Spinal cord (tissue), 10 donors: ENCODE measurements around the gene MBNL3. TPM values are rescaled to one million over a fixed set of nuclear protein-coding genes. Genes with fewer than 3 reads are reported as not detected.

ENCODE experiments used
- DNase-seq, 6 donors: peaks; one replicate each; pipeline versions ENCODE4 v3.0.0 to v3.0.0-alpha.2; 2013 to 2015; ENCODE audit warnings: low spot score in 6 of 6, low read depth in 4 of 6
- H3K27ac ChIP-seq: one replicate; pipeline ENCODE4 v1.5.1; 2013; ENCODE audit warnings: low read depth, low read length, control low read depth
- H3K27me3 ChIP-seq: one replicate; pipeline ENCODE4 v1.6.1; 2013; ENCODE audit warnings: low read length; ENCODE audit not compliant: control insufficient read depth, insufficient read depth
- H3K36me3 ChIP-seq: one replicate; pipeline ENCODE4 v1.6.1; 2013; ENCODE audit warnings: low read length; ENCODE audit not compliant: control insufficient read depth, insufficient read depth
- H3K4me1 ChIP-seq: one replicate; pipeline ENCODE4 v1.6.1; 2013; ENCODE audit warnings: low read length; ENCODE audit not compliant: control insufficient read depth, insufficient read depth
- H3K4me3 ChIP-seq: one replicate; pipeline ENCODE4 v1.5.1; 2013; ENCODE audit warnings: low read depth, low read length, control low read depth
- H3K9me3 ChIP-seq: one replicate; pipeline ENCODE4 v1.6.1; 2013; ENCODE audit warnings: low read length; ENCODE audit not compliant: control insufficient read depth, insufficient read depth
- WGBS: methylation state at CpG from one replicate; pipeline ENCODE4 v1.1.5; 2013; ENCODE audit warnings: missing lambda C conversion rate; ENCODE audit not compliant: insufficient coverage; 5-methylcytosine and 5-hydroxymethylcytosine counted together
- polyA plus RNA-seq, 2 donors: library from polyadenylated mRNA; unstranded; fragments of 120-200 nt; gene quantifications; one replicate each; pipeline ENCODE4 v1.2.1, GENCODE V29; 2013; ENCODE audit not compliant: insufficient read length in 2 of 2
- total RNA-seq, 2 donors: library from RNA; depleted of rRNA in 1 of 2; stranded (reverse); fragments of 120-200 nt in 1 of 2; fragments of >200 nt in 1 of 2; gene quantifications; one replicate each; pipeline versions ENCODE4 v1.2.3 to v1.2.4, GENCODE V29; 2013 to 2014
- donor health status: healthy.

Gene MBNL3
- total and polyA plus RNA-seq, 4 donors = 2.0 to 12.3 (median 5.9) TPM

DNA sequence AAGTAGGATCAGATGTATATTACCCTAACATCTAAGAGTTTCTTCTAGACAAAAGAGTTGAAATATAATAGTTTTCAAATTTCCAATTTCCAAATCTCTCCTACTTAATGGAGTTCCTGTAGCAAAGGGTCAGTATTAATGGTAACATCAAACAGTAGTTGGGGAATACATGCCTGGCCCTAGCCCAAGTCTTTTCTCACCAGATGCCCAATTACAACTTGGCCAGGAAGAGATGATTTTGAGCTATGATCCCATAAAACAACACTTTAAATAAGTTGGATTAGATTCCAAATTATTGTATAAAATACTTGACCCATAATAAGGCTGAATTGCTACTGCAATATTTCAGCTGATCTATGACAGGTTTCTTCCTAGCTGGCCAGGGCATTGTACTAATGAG is 59.9 kb downstream of the MBNL3 start:
- H3K27me3 ChIP-seq = peaks cover 9% of the 10 kb centered on the region
- no peak overlapping the region for H3K27ac ChIP-seq
- no peak overlapping the region for H3K4me3 ChIP-seq
- no peak for DNase-seq
- H3K9me3 ChIP-seq = no peaks in the 10 kb centered on the region
- no peaks in the 10 kb centered on the region for H3K36me3 ChIP-seq
- no peaks in the 10 kb centered on the region for H3K4me1 ChIP-seq

DNA sequence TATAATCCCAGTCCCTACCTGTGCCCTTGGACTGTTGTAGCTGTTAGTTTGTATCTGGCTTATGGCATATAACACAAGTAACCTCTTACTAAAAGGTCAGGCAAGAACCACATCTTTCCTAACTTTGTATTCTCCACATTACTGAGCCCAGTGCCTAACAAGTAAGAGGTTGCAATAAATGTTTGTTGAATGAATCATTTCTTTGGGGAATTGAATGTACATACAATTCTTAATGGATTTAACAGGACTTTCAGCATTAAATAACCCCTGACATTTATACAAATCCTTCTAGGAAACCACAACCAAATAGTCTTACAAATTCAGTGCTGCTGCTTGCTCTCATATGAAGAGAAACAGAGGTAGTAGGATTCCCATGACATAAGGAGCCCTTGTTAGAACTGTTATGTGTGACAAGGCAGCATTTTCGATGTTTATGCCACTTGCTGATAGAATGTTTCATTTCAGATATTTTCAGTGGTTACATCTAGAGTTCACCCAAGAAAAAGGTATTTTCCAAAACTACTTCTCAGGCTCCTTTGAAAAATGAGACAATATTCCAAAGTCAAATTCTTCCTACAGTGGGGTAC is 62.0 kb downstream of the MBNL3 start:
- no peaks in the 10 kb centered on the region for H3K9me3 ChIP-seq
- peaks cover 4% of the 10 kb centered on the region for H3K27me3 ChIP-seq
- H3K4me3 ChIP-seq = no peak overlapping the region
- no peaks in the 10 kb centered on the region for H3K36me3 ChIP-seq
- no peaks in the 10 kb centered on the region for H3K4me1 ChIP-seq
- DNase-seq = no peak
- no CpG with 5 or more reads among the region's 1 CpG for WGBS
- H3K27ac ChIP-seq = no peak overlapping the region

DNA sequence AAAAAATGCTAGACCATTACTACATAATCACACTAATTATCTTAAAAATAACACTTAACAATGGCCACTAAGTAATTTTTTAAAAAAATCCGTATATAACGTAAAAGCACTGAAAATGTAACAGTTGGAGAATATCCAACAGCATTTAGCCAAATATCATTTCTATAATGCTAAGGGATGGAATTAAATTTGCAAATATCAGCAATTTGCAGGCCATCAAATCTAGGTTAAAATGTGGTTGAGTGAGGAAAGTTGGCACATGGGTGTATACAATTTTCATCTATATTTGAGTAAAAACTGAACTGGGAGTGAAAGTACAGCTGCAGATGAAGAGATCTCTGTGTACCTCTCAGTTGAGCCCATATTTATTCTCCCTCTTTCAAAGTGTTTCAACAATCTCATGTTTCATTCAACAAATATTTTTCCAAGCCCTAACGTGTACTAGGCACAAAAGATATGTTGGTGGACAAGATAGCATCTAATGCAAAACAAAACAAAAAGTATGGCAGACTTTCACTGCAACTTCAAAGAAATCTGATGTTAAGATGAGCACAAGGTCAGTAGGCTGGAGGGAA is 63.0 kb downstream of the MBNL3 start:
- no peaks in the 10 kb centered on the region for H3K4me1 ChIP-seq
- H3K36me3 ChIP-seq = no peaks in the 10 kb centered on the region
- WGBS = no CpG with 5 or more reads among the region's 3 CpGs
- H3K9me3 ChIP-seq = no peaks in the 10 kb centered on the region
- H3K4me3 ChIP-seq = no peak overlapping the region
- peaks cover 4% of the 10 kb centered on the region for H3K27me3 ChIP-seq
- no peak for DNase-seq
- H3K27ac ChIP-seq = no peak overlapping the region

- H3K27me3 ChIP-seq = peaks cover 6% of the 10 kb centered on the region
- H3K36me3 ChIP-seq = no peaks in the 10 kb centered on the region
- H3K4me1 ChIP-seq = no peaks in the 10 kb centered on the region
Measured at GRCh38 chrX:132423323-132423722, 65.5 kb downstream of the MBNL3 start.

GRCh38 chrX:132415012-132415411 is 73.8 kb downstream of the MBNL3 start:
- peaks cover 19% of the 10 kb centered on the region for H3K27me3 ChIP-seq
- WGBS = 79% methylated on average over 2 of the region's 3 CpGs
- DNase-seq = no peak

More at GRCh38 chrX:132423323-132423722, 65.5 kb downstream of the MBNL3 start:
- DNase-seq = no peak
- no CpG with 5 or more reads among the region's 5 CpGs for WGBS
- Histone ChIP-seq H3K9me3 (no peaks in the 10 kb centered on the region), H3K4me3 (no peak overlapping the region), H3K27ac (no peak overlapping the region)

GRCh38 chrX:132414404-132414803 is 74.4 kb downstream of the MBNL3 start:
- no CpG with 5 or more reads among the region's 2 CpGs for WGBS
- H3K27me3 ChIP-seq = peaks cover 19% of the 10 kb centered on the region

More at GRCh38 chrX:132415012-132415411, 73.8 kb downstream of the MBNL3 start:
- H3K4me1 ChIP-seq = no peaks in the 10 kb centered on the region
- no peak overlapping the region for H3K27ac ChIP-seq
- H3K4me3 ChIP-seq = no peak overlapping the region
- H3K36me3 ChIP-seq = no peaks in the 10 kb centered on the region
- H3K9me3 ChIP-seq = no peaks in the 10 kb centered on the region

GRCh38 chrX:132413459-132413858 is 75.4 kb downstream of the MBNL3 start:
- WGBS = no CpG with 5 or more reads among the region's 7 CpGs
- Histone ChIP-seq H3K4me3 (no peak overlapping the region), H3K27ac (no peak overlapping the region), H3K9me3 (no peaks in the 10 kb centered on the region), H3K4me1 (no peaks in the 10 kb centered on the region), H3K36me3 (no peaks in the 10 kb centered on the region), H3K27me3 (peaks cover 15% of the 10 kb centered on the region)
- DNase-seq = no peak

More at GRCh38 chrX:132414404-132414803, 74.4 kb downstream of the MBNL3 start:
- Histone ChIP-seq H3K36me3 (no peaks in the 10 kb centered on the region), H3K27ac (no peak overlapping the region), H3K9me3 (no peaks in the 10 kb centered on the region), H3K4me3 (no peak overlapping the region), H3K4me1 (no peaks in the 10 kb centered on the region)
- no peak for DNase-seq

- Histone ChIP-seq H3K4me3 (no peak overlapping the region), H3K36me3 (no peaks in the 10 kb centered on the region), H3K27me3 (peaks cover 15% of the 10 kb centered on the region), H3K4me1 (no peaks in the 10 kb centered on the region), H3K9me3 (no peaks in the 10 kb centered on the region), H3K27ac (no peak overlapping the region)
- WGBS = 55% methylated on average over 3 of the region's 7 CpGs
- DNase-seq = no peak
Measured at GRCh38 chrX:132412208-132412607, 76.6 kb downstream of the MBNL3 start.

DNA sequence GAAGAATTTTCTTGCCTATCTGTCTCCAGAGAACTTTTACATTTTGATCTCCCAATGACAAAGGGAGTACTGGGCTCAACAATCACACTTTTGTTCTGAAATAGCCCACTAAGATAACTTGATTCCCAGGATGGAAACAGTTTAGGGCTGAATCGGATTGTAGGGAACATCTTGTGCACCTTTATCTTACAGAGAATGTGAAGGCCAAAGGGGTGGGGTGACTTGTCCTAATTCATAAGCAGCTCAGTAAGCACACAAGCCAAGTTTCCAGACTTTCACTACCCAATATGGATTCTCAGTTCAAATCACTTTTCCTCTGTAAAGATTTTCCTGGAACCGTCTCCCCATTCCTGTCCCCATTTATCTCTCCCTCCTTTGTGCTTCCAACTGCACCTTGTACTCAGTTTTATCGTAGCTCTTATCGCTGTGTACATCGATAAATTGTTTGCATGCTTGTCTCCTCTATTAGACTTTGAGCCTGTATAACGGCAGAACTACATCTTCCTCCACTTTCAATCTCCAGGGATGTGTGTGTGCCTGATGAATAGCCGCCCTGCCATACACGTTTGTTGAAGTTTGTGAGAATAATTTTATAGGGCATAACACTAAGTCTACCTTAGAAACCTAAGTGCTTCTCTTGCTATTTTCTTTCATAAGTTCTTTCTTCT is 77.4 kb downstream of the MBNL3 start:
- no peak for DNase-seq
- Histone ChIP-seq H3K9me3 (no peaks in the 10 kb centered on the region), H3K4me3 (no peak overlapping the region), H3K27me3 (peaks cover 15% of the 10 kb centered on the region), H3K36me3 (no peaks in the 10 kb centered on the region), H3K4me1 (no peaks in the 10 kb centered on the region), H3K27ac (no peak overlapping the region)
- WGBS = 70% methylated on average over 5 of the region's 8 CpGs
